ENCODE data around the gene SLC44A1. TPM values are rescaled to one million over a fixed set of nuclear protein-coding genes. Genes with fewer than 3 reads are reported as not detected.

SLC44A1 gene
- polyA plus RNA-seq, 6 donors from 2014 or later: 12.9 to 24.6 (median 19.3) TPM

- Mint-ChIP-seq H3K9me3 (no peaks in the 10 kb centered on the region), H3K4me1 (peaks cover 0 to 1% (median 0%) of the 10 kb centered on the region in 3 donors), H3K27me3 (no peaks in the 10 kb centered on the region), H3K27ac (no peak overlapping the region), H3K36me3 (no peaks in the 10 kb centered on the region), H3K4me3 (no peak overlapping the region)
- no peak for DNase-seq
- ATAC-seq (ENCODE audit: low read depth in 2 of 2): no peak
Measured at GRCh38 chr9:105284463-105284862, 40.0 kb downstream of the SLC44A1 start.

- H3K27me3 Mint-ChIP-seq: no peaks in the 10 kb centered on the region
- no peak overlapping the region for H3K27ac Mint-ChIP-seq
- H3K9me3 Mint-ChIP-seq: no peaks in the 10 kb centered on the region
- no peak overlapping the region for H3K4me3 Mint-ChIP-seq
- H3K36me3 Mint-ChIP-seq: no peaks in the 10 kb centered on the region
- DNase-seq (no peak), ATAC-seq (ENCODE audit: low read depth in 2 of 2) (no peak)
- H3K4me1 Mint-ChIP-seq: peaks cover 0 to 1% (median 0%) of the 10 kb centered on the region in 3 donors
Measured at GRCh38 chr9:105286098-105286497, 41.6 kb downstream of the SLC44A1 start.

- DNase-seq: no peak
- H3K27ac Mint-ChIP-seq: no peak overlapping the region
Measured at GRCh38 chr9:105289305-105289704, 44.9 kb downstream of the SLC44A1 start.

GRCh38 chr9:105290418-105290817, 46.0 kb downstream of the SLC44A1 start:
- H3K9me3 Mint-ChIP-seq: no peaks in the 10 kb centered on the region
- ATAC-seq (ENCODE audit: low read depth in 2 of 2): no peak

More at GRCh38 chr9:105289305-105289704, 44.9 kb downstream of the SLC44A1 start:
- no peaks in the 10 kb centered on the region for H3K36me3 Mint-ChIP-seq
- H3K27me3 Mint-ChIP-seq: no peaks in the 10 kb centered on the region
- H3K4me3 Mint-ChIP-seq: no peak overlapping the region
- H3K9me3 Mint-ChIP-seq: no peaks in the 10 kb centered on the region
- peaks cover 0 to 3% (median 0%) of the 10 kb centered on the region in 3 donors for H3K4me1 Mint-ChIP-seq
- no peak for ATAC-seq (ENCODE audit: low read depth in 2 of 2)

GRCh38 chr9:105290954-105291353, 46.5 kb downstream of the SLC44A1 start:
- Mint-ChIP-seq H3K9me3 (no peaks in the 10 kb centered on the region), H3K27ac (no peak overlapping the region), H3K4me3 (no peak overlapping the region), H3K4me1 (peaks cover 0 to 9% (median 0%) of the 10 kb centered on the region in 3 donors), H3K36me3 (no peaks in the 10 kb centered on the region), H3K27me3 (no peaks in the 10 kb centered on the region)
- no peak for DNase-seq
- no peak for ATAC-seq (ENCODE audit: low read depth in 2 of 2)

More at GRCh38 chr9:105290418-105290817, 46.0 kb downstream of the SLC44A1 start:
- H3K36me3 Mint-ChIP-seq: no peaks in the 10 kb centered on the region
- no peak for DNase-seq
- H3K27me3 Mint-ChIP-seq: no peaks in the 10 kb centered on the region
- H3K4me3 Mint-ChIP-seq: no peak overlapping the region
- H3K27ac Mint-ChIP-seq: no peak overlapping the region
- H3K4me1 Mint-ChIP-seq: peaks cover 0 to 9% (median 0%) of the 10 kb centered on the region in 3 donors

GRCh38 chr9:105291422-105291859, 47.0 kb downstream of the SLC44A1 start:
- Mint-ChIP-seq H3K27me3 (no peaks in the 10 kb centered on the region), H3K4me3 (no peak overlapping the region), H3K36me3 (no peaks in the 10 kb centered on the region), H3K27ac (no peak overlapping the region), H3K4me1 (peaks cover 0 to 9% (median 0%) of the 10 kb centered on the region in 3 donors), H3K9me3 (no peaks in the 10 kb centered on the region)
- ATAC-seq (ENCODE audit: low read depth in 2 of 2) (no peak), DNase-seq (no peak)

GRCh38 chr9:105291938-105292337, 47.5 kb downstream of the SLC44A1 start:
- Mint-ChIP-seq H3K27me3 (no peaks in the 10 kb centered on the region), H3K36me3 (no peaks in the 10 kb centered on the region), H3K27ac (no peak overlapping the region), H3K4me1 (peaks cover 0 to 9% (median 0%) of the 10 kb centered on the region in 3 donors), H3K9me3 (no peaks in the 10 kb centered on the region), H3K4me3 (no peak overlapping the region)
- no peak for DNase-seq
- no peak for ATAC-seq (ENCODE audit: low read depth in 2 of 2)

- no peak overlapping the region for H3K4me3 Mint-ChIP-seq
- no peaks in the 10 kb centered on the region for H3K27me3 Mint-ChIP-seq
- H3K4me1 Mint-ChIP-seq: peaks cover 0 to 9% (median 0%) of the 10 kb centered on the region in 3 donors
- DNase-seq: no peak
- no peaks in the 10 kb centered on the region for H3K36me3 Mint-ChIP-seq
- peak overlapping the region in 1 of 6 donors; percentile 81 for H3K27ac Mint-ChIP-seq
- ATAC-seq (ENCODE audit: low read depth in 2 of 2): no peak
- H3K9me3 Mint-ChIP-seq: no peaks in the 10 kb centered on the region
Measured at GRCh38 chr9:105293408-105293807, 49.0 kb downstream of the SLC44A1 start.

- H3K27ac Mint-ChIP-seq: peak overlapping the region in 1 of 6 donors; percentile 5
- H3K4me3 Mint-ChIP-seq: no peak overlapping the region
- no peak for ATAC-seq (ENCODE audit: low read depth in 2 of 2)
Measured at GRCh38 chr9:105295201-105295550, 50.7 kb downstream of the SLC44A1 start.

GRCh38 chr9:105295986-105296385, 51.5 kb downstream of the SLC44A1 start:
- ATAC-seq (ENCODE audit: low read depth in 2 of 2) (no peak), DNase-seq (no peak)
- no peak overlapping the region for H3K4me3 Mint-ChIP-seq
- peak overlapping the region in 1 of 6 donors; percentile 74 for H3K27ac Mint-ChIP-seq
- peaks cover 0 to 9% (median 0%) of the 10 kb centered on the region in 3 donors for H3K4me1 Mint-ChIP-seq
- peaks cover 4 to 14% of the 10 kb centered on the region in 2 donors for H3K36me3 Mint-ChIP-seq
- no peaks in the 10 kb centered on the region for H3K27me3 Mint-ChIP-seq
- H3K9me3 Mint-ChIP-seq: no peaks in the 10 kb centered on the region

More at GRCh38 chr9:105295201-105295550, 50.7 kb downstream of the SLC44A1 start:
- Mint-ChIP-seq H3K4me1 (peaks cover 0 to 9% (median 0%) of the 10 kb centered on the region in 3 donors), H3K27me3 (no peaks in the 10 kb centered on the region), H3K36me3 (peaks cover 4 to 9% of the 10 kb centered on the region in 2 donors), H3K9me3 (no peaks in the 10 kb centered on the region)
- no peak for DNase-seq

GRCh38 chr9:105296445-105296844, 52.0 kb downstream of the SLC44A1 start:
- Mint-ChIP-seq H3K27ac (peak overlapping the region in 1 of 6 donors; percentile 2), H3K36me3 (peaks cover 4 to 14% of the 10 kb centered on the region in 2 donors), H3K4me3 (no peak overlapping the region), H3K9me3 (no peaks in the 10 kb centered on the region), H3K4me1 (peaks cover 0 to 9% (median 0%) of the 10 kb centered on the region in 3 donors), H3K27me3 (no peaks in the 10 kb centered on the region)
- ATAC-seq (ENCODE audit: low read depth in 2 of 2): no peak
- no peak for DNase-seq

GRCh38 chr9:105296877-105297287, 52.4 kb downstream of the SLC44A1 start:
- peaks cover 4 to 14% of the 10 kb centered on the region in 2 donors for H3K36me3 Mint-ChIP-seq

GRCh38 chr9:105297442-105298075, 53.1 kb downstream of the SLC44A1 start:
- peaks cover 4 to 16% of the 10 kb centered on the region in 2 donors for H3K36me3 Mint-ChIP-seq
- no peaks in the 10 kb centered on the region for H3K9me3 Mint-ChIP-seq
- peak overlapping the region in 1 of 6 donors; percentile 18 for H3K27ac Mint-ChIP-seq
- ATAC-seq (ENCODE audit: low read depth in 2 of 2): no peak
- no peaks in the 10 kb centered on the region for H3K27me3 Mint-ChIP-seq
- no peak overlapping the region for H3K4me3 Mint-ChIP-seq
- peaks cover 0 to 9% (median 0%) of the 10 kb centered on the region in 3 donors for H3K4me1 Mint-ChIP-seq
- no peak for DNase-seq

More at GRCh38 chr9:105296877-105297287, 52.4 kb downstream of the SLC44A1 start:
- H3K9me3 Mint-ChIP-seq: no peaks in the 10 kb centered on the region
- H3K4me3 Mint-ChIP-seq: no peak overlapping the region
- peaks cover 0 to 9% (median 0%) of the 10 kb centered on the region in 3 donors for H3K4me1 Mint-ChIP-seq
- no peak overlapping the region for H3K27ac Mint-ChIP-seq
- DNase-seq (no peak), ATAC-seq (ENCODE audit: low read depth in 2 of 2) (no peak)
- no peaks in the 10 kb centered on the region for H3K27me3 Mint-ChIP-seq

GRCh38 chr9:105299190-105299854, 54.9 kb downstream of the SLC44A1 start:
- Mint-ChIP-seq H3K4me1 (peaks cover 0 to 6% (median 4%) of the 10 kb centered on the region in 3 donors), H3K36me3 (peaks cover 12 to 27% of the 10 kb centered on the region in 2 donors), H3K9me3 (no peaks in the 10 kb centered on the region), H3K27ac (peak overlapping the region in 2 of 6 donors; percentile 67 to 86), H3K27me3 (no peaks in the 10 kb centered on the region), H3K4me3 (no peak overlapping the region)
- ATAC-seq (ENCODE audit: low read depth in 2 of 2) (no peak), DNase-seq (no peak)

Measured in naive B cell (primary cell).